Fibroblast of lung (primary cell): Measurements from ENCODE around the gene TC2N.

Experiments used
- CTCF ChIP-seq, 2 donors: IDR thresholded peaks in 1 of 2; conservative IDR thresholded peaks in 1 of 2; 1 replicate in 1 of 2; 2 replicates in 1 of 2; pipeline ENCODE4 v1.5.1; 2011 to 2012; ENCODE audit warnings: low read length in 2 of 2, control low read depth in 1 of 2, inconsistent platforms in 1 of 2, low read depth in 1 of 2, mild to moderate bottlenecking in 1 of 2
- EZH2 ChIP-seq: IDR thresholded peaks from 2 replicates; pipeline ENCODE4 v1.5.1; 2012; ENCODE audit warnings: low read length, control low read depth, mild to moderate bottlenecking; ENCODE audit errors: missing control alignments

DNA sequence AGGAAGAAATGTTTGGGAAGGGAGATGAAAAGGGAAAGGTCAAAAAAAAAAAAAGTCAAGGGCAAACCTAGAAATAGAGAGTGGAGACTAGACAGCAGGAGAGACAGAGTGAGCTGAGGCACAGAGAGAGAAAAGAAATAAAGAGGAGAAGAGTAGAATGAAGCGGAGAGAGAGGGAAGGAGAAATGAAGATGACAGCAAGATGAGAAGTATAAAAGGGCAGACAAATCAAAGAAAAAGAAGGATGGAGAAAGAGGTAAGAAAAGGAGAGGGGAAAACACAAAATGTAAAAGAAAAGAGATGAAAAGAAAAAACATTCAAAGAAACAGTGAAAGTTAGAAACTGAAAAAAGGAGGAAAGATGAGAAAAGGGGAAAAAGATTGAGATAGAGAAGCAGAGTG lies 53.0 kb downstream of the TC2N start:
- TF ChIP-seq CTCF (conservative IDR thresholded peaks at IDR 0.05 in 1 of 2, IDR thresholded peaks at IDR 0.05 in 1 of 2; ENCODE audit: low read depth in 1 of 2, low read length in 2 of 2), result no peak
- TF ChIP-seq EZH2, result no peak
